ENCODE results near the gene DLGAP1. TPM values are rescaled to one million over a fixed set of nuclear protein-coding genes. Genes with fewer than 3 reads are reported as not detected.

Gene DLGAP1
- total RNA-seq, 1 donor from 2014 or later, result not detected

DNA sequence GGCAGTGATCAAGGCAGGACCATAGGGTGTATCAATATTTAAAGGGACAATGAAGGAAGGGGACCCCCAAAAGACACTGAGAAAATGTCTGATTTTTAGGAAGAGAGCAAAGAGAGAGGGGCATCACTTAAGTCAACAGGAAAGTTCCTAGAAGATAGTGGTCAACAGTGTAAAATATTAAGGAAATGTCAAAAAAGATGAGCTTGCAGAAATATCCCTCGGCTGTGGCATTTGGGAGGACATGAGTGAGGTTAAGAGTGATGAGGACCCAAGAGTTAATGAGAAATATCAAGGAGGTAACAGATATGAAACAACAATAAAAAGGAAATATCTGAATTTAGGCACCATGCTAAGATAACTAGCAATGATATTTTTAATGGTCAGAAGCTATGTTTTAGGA is 665.6 kb downstream of the DLGAP1 start:
- no peak for DNase-seq (ENCODE audit: low read depth in 2 of 2)

DNA sequence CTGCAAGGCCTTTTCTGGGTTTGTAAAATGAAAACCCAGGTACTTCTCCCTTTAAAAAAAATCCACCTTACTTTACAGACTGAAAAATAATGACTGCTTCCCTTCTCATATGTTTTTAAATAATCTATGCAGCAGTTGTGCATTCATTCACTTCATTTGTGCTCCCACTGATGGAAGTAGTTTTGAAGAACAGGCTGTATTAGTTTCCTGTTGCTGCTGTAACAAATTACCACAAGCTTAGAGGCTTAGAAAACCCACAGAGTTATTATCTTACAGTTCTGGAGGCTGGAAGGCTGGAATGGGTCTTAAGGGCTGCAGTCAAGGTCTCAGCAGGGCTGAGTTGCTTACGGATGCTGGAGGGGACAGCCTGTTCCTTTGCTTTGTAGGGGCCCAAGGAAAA is 670.2 kb downstream of the DLGAP1 start:
- DNase-seq (ENCODE audit: low read depth in 2 of 2), result no peak

- DNase-seq (ENCODE audit: low read depth in 2 of 2), result no peak
Observed at GRCh38 chr18:3782901-3783300, 672.2 kb downstream of the DLGAP1 start.

DNA sequence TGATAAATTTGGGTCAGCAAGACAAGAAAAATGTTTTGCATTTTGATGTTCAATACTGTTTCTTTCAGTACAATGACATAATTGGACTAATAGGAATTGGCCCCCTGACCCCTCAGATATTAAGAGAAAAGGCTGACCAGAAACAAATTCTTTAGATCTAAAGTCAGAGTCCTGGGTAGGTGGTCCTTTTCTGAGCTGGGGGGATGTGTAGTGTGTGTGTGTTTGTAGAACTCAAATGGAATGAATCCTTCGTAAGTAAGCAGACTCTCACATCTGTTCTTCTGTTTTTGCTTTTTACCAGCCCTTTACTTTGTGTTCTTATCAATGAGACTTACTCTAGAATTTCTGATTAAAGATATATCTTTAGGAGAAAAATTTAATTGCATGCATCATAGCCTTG is 677.4 kb downstream of the DLGAP1 start:
- no peak for DNase-seq (ENCODE audit: low read depth in 2 of 2)

GRCh38 chr18:3777122-3777521 is 678.0 kb downstream of the DLGAP1 start:
- DNase-seq (ENCODE audit: low read depth in 2 of 2), result no peak

DNA sequence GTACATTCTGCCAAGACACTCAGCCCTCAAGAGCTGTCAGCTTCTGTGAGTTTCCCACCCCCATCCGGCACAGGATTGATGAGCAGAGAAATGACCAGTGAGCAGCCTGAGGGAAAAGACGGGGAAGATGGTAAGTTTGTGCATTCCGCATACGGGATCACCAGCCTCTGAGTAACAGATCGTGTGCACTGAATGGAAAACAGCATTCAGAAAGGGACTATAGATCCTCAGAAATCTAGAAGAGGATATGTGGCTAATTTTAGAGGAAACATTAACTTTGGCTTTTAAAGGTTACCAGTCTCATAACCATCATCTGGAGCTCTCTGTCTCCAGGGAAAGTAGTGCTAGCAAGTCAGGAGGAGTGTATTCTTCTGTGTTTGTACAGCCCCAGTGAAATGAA is 679.1 kb downstream of the DLGAP1 start:
- DNase-seq (ENCODE audit: low read depth in 2 of 2), result no peak

- peak in 1 of 2 donors; percentile 44 for DNase-seq (ENCODE audit: low read depth in 2 of 2)
Observed at GRCh38 chr18:3773303-3773702, 681.8 kb downstream of the DLGAP1 start.

DNA sequence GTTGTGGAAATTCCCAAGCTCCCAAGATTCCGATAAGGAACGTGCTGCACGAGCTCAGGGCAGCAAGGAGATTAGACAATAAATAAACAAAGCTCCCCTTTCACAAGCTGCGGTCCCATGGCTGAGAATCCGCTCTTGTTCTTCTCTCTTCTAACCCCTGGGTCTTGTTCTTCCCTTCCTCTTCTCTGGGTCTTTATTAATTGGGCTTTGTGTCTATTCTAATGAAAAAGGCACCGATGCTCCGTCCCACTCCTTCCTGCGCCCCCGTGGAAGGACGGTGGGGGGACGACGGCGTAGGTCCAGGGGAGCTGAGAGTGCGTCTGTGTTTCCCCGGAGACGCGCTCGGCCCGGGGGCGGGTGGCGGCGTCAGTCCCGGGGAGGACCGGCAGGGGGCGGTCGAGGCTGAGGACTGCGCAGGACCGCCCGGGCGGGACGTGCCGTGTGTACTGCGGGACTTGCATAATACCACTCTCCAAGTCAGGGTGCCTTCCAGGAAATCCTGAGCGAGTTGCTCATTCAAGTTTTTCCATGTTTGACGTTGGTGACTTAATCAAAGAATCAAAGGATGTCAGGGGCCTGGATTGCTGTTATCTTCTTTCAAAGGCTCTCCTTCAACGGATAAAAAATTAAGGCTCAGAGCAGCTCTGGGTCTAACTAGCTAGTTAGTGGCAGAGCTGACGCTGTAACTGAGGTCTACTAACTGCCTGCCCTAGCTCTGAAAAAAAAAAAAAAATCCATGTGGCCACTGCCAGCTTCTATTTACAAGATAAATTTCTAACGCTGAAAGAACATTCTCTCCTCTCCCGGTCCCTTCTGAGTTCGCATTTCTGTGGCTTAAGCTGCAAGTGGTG is 683.8 kb downstream of the DLGAP1 start:
- peak; percentile 85 to 93 for DNase-seq (ENCODE audit: low read depth in 2 of 2)

DNA sequence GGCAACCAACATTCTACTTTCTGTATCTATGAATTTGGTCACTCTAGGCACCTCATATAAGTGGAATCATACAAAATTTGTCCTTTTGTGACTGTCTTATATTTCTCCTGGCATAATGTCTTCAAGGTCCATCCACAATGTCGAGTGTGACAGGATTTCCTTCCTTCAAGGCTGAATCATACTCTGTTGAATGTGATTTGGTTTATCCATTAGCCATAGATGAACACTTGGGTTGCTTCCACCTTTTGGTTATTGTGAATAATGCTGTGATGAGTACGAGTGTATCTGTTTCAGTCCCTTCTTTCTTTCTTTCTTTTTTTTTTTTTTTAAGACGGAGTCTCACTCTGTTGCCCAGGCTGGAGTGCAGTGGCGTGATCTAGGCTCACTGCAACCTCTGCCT is 693.8 kb downstream of the DLGAP1 start:
- DNase-seq (ENCODE audit: low read depth in 2 of 2), result no peak

DNA sequence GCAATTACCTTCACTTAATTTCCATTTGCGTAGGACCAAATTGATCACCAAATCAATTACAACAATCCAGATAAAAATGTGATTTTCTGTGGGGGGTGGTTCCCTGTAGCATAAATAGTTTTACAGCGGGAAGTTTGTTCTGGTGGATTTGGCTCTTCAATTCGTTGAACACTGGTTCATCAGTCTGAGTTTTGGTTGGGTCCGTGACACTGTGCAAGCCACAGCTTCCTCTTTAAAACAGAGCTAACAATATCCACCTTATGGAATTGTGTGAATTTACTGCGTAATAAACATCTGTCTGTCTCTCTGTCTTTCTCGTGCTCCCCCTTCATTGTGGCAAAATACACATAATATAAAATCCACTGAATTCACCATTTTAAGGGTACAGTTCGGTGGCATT is 694.4 kb downstream of the DLGAP1 start:
- DNase-seq (ENCODE audit: low read depth in 2 of 2), result no peak

GRCh38 chr18:3759099-3759498 is 696.0 kb downstream of the DLGAP1 start:
- no peak for DNase-seq (ENCODE audit: low read depth in 2 of 2)

- peak in 1 of 2 donors; percentile 47 for DNase-seq (ENCODE audit: low read depth in 2 of 2)
Observed at GRCh38 chr18:3758531-3758930, 696.6 kb downstream of the DLGAP1 start.

- DNase-seq (ENCODE audit: low read depth in 2 of 2), result no peak
Observed at GRCh38 chr18:3757361-3757760, 697.7 kb downstream of the DLGAP1 start.

GRCh38 chr18:3753106-3753505 is 702.0 kb downstream of the DLGAP1 start:
- DNase-seq (ENCODE audit: low read depth in 2 of 2), result no peak

DNA sequence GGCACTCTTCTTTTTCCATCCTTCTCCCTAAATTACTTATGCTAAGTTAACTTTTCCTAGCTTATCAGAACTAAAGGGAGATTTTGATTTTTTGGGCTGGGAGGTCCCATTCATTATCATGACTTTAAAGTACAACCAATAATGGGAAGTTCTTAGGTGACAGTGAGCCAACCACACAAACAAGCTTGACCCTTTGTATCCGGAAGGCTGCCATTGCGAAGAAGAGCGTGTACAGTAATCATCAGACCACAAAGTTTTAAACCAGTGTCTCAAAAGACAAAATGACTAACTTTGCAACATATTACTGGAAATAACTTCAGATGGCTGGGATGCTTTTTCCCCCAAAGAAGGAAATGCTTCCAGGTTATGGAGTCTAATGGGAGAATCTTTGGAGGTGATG is 707.0 kb downstream of the DLGAP1 start:
- DNase-seq (ENCODE audit: low read depth in 2 of 2), result peak; percentile 3 to 54

DNA sequence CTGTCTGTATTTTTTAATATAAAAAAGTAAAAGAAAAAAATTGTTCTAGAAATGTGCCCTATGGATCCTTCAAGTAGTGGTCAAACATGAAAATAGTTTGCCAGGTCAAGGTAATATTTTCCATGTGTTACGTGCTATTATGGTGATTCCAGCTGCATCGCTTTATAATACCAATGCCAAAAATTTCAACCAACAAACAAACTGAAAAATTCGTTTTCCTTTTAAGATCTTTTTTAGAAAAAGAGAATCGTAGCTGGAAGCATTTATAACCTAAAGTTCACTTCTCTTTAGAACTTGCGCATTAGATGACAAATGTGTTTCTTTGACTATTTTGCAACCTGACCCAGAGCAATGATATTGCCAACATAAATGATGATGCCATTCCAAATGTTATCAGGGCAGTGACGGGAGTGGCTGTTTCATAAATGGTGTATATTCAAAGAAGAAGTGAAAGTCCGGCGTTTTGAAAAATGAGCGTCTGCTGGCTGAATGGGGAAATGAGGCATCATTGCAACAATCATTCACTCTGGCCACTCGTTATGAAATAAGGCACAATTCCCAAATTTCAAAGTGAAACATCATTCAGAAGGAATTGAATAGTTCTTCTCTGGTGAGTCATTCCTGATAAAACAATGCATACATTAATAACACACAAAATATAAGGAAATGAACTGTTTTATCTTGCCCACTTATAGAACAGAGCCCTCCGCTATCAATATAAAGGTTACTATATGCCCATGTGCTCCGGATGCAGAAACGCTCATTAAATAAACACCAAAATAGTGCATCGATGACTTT is 707.7 kb downstream of the DLGAP1 start:
- DNase-seq (ENCODE audit: low read depth in 2 of 2), result peak; percentile 69 to 91

GRCh38 chr18:3742541-3742940 is 712.6 kb downstream of the DLGAP1 start:
- no peak for DNase-seq (ENCODE audit: low read depth in 2 of 2)

- no peak for DNase-seq (ENCODE audit: low read depth in 2 of 2)
Observed at GRCh38 chr18:3741333-3741732, 713.8 kb downstream of the DLGAP1 start.

DNA sequence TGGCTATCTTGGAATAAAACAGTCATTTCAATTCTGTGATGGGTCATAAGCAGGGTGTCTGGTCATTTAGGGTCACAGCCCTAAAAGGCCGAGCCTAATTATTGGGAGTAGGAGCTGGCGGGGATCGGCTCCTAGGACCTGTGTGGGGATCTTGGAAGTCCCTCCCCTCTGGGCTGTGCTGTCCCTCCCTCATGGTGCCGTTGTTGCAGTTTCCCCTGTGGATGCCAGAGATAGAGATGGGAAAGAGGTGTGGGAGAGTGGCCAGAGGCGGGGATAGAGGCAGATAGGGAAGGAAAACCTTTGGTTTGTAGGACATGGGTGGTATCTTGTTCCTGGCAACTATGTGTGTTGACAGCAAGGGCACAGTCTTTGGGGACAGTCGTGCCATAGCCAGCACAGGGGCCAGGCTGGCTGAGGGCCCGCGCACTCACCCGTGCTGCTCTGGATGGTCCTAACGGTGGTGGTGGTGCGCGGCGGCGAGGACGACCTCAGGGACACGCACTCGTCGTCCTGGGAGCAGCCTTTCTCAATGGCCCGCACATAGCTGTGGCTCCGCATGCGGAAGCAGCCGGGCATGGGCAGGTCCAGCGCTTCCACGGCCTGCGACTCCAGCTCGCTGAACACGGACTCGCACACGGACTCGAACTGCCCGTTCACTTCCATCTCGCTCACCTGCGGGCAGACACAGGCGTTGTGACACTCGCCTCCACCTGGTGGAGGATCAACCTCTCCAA is 726.2 kb downstream of the DLGAP1 start:
- no peak for DNase-seq (ENCODE audit: low read depth in 2 of 2)

DNA sequence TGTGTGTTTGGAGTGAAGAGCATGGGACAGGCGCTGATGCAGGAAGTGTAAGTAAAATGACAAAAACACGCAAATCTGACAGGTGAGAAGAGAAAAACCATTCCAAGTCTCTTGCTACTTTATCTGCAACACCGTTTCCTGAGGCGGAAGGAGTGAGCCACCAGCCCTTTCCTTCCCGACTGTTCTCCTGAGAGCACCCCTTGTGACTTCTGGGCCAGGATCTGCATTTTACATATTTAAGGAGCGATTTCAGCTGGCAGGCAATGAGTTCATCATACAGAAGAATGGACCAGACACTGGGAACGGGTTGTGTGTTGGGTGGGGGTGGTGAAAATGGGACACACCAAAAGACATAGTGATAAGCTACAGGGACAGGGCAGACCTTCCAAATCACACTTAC is 727.8 kb downstream of the DLGAP1 start:
- no peak for DNase-seq (ENCODE audit: low read depth in 2 of 2)

DNA sequence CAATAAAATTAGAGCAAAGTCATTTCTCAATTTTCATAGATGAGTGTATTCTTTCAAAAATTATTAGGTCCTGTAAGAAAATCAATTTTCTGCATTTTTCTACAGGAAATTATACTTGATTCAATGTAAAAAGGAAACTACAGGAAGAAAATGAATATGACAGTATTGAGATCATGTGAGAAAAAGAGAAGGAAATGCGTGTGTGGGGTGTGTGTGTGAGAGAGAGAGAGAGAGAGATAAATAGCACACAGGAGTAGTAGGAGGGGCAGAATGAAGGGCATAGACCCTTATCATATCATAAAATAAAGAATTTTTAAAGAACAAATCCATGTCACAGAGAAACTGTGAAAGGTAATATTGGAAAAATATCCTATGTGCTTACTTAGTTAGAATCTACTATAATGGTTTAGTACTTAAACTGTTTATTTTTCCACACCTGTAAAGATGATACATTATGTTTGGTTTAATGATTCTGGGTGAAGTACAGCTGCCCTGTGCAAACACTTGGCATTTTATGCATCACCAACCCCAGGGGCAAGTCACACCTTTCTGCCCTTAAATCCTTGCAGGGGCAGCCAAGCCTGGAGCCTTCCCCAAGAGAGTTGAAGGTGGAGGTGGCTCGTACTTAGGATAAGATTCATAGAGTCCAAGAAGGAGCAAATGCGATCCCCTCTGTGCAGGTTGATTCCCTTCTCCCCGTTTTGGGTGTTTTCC is 728.7 kb downstream of the DLGAP1 start:
- no peak for DNase-seq (ENCODE audit: low read depth in 2 of 2)
